DND-41 (cell line): ENCODE results near the gene SCD5.

Experiments
- ATAC-seq: fragments of 200-7000 bp; cut with Tn5 transposase; 3 replicates; pipeline ENCODE4 v1.9.1; 2021; ENCODE audit warnings: low read depth; ENCODE audit not compliant: insufficient read depth
- DNase-seq: peaks from one replicate; pipeline ENCODE4 v3.0.0-alpha.2; 2020
- H2AFZ ChIP-seq: 2 replicates; pipeline ENCODE4 v1.6.0; 2012; ENCODE audit warnings: low read depth, low read length
- H3K27ac ChIP-seq: 2 replicates; pipeline ENCODE4 v1.5.1; 2012; ENCODE audit warnings: low read length, inconsistent platforms
- H3K27me3 ChIP-seq: fragments of 200-600 bp; sonication (generic); 2 replicates; pipeline ENCODE4 v1.6.0; 2012; ENCODE audit warnings: low read length, mild to moderate bottlenecking, inconsistent platforms; ENCODE audit not compliant: insufficient read depth, poor library complexity
- H3K36me3 ChIP-seq: 2 replicates; pipeline ENCODE4 v1.5.1; 2012; ENCODE audit warnings: low read length, inconsistent platforms; ENCODE audit not compliant: insufficient read depth
- H3K4me1 ChIP-seq: 2 replicates; pipeline ENCODE4 v1.5.1; 2012; ENCODE audit warnings: mild to moderate bottlenecking, low read length; ENCODE audit not compliant: insufficient read depth
- H3K4me2 ChIP-seq: 2 replicates; pipeline ENCODE4 v1.6.0; 2012; ENCODE audit warnings: mild to moderate bottlenecking, moderate library complexity, low read length, inconsistent platforms; ENCODE audit not compliant: insufficient read depth
- H3K4me3 ChIP-seq, 2 experiments: fragments of 200-600 bp in 1 of 2; shearing (Covaris generic) in 1 of 2; 2 replicates each; pipeline ENCODE4 v1.5.1; 2012 to 2016; ENCODE audit warnings: inconsistent platforms in 2 of 2, low read length in 2 of 2, mild to moderate bottlenecking in 2 of 2, low read depth in 1 of 2, moderate library complexity in 1 of 2
- H3K79me2 ChIP-seq: 2 replicates; pipeline ENCODE4 v1.6.0; 2012; ENCODE audit warnings: low read length, inconsistent platforms; ENCODE audit not compliant: insufficient read depth
- H3K9ac ChIP-seq: 2 replicates; pipeline ENCODE4 v1.6.0; 2012; ENCODE audit warnings: low read depth, mild to moderate bottlenecking, inconsistent platforms, low read length, moderate library complexity
- H3K9me3 ChIP-seq: 2 replicates; pipeline ENCODE4 v1.5.1; 2012; ENCODE audit warnings: low read length, moderate library complexity, mild to moderate bottlenecking, inconsistent platforms; ENCODE audit not compliant: insufficient read depth, severe bottlenecking
- H4K20me1 ChIP-seq: 2 replicates; pipeline ENCODE4 v1.6.0; 2012; ENCODE audit warnings: low read length; ENCODE audit not compliant: insufficient read depth
- CTCF ChIP-seq: IDR thresholded peaks from 2 replicates; pipeline ENCODE4 v1.5.1; 2012; ENCODE audit warnings: borderline replicate concordance, low read length, moderate library complexity, mild to moderate bottlenecking; ENCODE audit not compliant: poor library complexity, severe bottlenecking; ENCODE audit errors: extremely low read depth
- EZH2 ChIP-seq: IDR thresholded peaks from 3 replicates; pipeline ENCODE4 v1.6.1; 2012; ENCODE audit warnings: borderline replicate concordance, low read depth, mild to moderate bottlenecking, moderate library complexity, low read length, inconsistent platforms; ENCODE audit not compliant: severe bottlenecking

Gene SCD5

GRCh38 chr4:82733636-82734035, 65.0 kb downstream of the SCD5 start:
- H2AFZ ChIP-seq, result no peak overlapping the region
- no peak overlapping the region for H3K4me3 ChIP-seq
- DNase-seq (no peak), ATAC-seq (no peak)
- H3K36me3 ChIP-seq, result no peaks in the 10 kb centered on the region
- no peaks in the 10 kb centered on the region for H3K4me1 ChIP-seq
- H3K27me3 ChIP-seq, result no peaks in the 10 kb centered on the region
- TF ChIP-seq EZH2 (no peak), CTCF (no peak)
- H3K79me2 ChIP-seq, result peaks cover 14% of the 10 kb centered on the region; the same call in 1 of the 2 replicates
- no peak overlapping the region for H3K4me2 ChIP-seq
- H3K27ac ChIP-seq, result no peak overlapping the region
- no peaks in the 10 kb centered on the region for H3K9me3 ChIP-seq
- H3K9ac ChIP-seq, result no peak overlapping the region
- H4K20me1 ChIP-seq, result peaks cover 7% of the 10 kb centered on the region; the same call in 1 of the 2 replicates

GRCh38 chr4:82728301-82728700, 70.3 kb downstream of the SCD5 start:
- no peaks in the 10 kb centered on the region for H3K4me1 ChIP-seq
- H3K9ac ChIP-seq, result no peak overlapping the region
- H3K27me3 ChIP-seq, result no peaks in the 10 kb centered on the region
- peaks cover 7% of the 10 kb centered on the region; the same call in 1 of the 2 replicates for H4K20me1 ChIP-seq
- no peak overlapping the region for H3K4me3 ChIP-seq
- peaks cover 6% of the 10 kb centered on the region; the same call in 1 of the 2 replicates for H3K79me2 ChIP-seq
- H2AFZ ChIP-seq, result no peak overlapping the region
- no peak overlapping the region for H3K4me2 ChIP-seq
- DNase-seq (no peak), ATAC-seq (no peak)
- no peaks in the 10 kb centered on the region for H3K36me3 ChIP-seq
- TF ChIP-seq CTCF (no peak), EZH2 (no peak)
- no peak overlapping the region for H3K27ac ChIP-seq
- no peaks in the 10 kb centered on the region for H3K9me3 ChIP-seq

- Histone ChIP-seq H3K79me2 (peaks cover 3% of the 10 kb centered on the region; the same call in 1 of the 2 replicates), H3K4me1 (no peaks in the 10 kb centered on the region), H3K9me3 (no peaks in the 10 kb centered on the region), H3K4me2 (no peak overlapping the region), H2AFZ (no peak overlapping the region), H3K4me3 (no peak overlapping the region), H3K9ac (no peak overlapping the region), H3K36me3 (no peaks in the 10 kb centered on the region), H3K27me3 (no peaks in the 10 kb centered on the region), H4K20me1 (no peaks in the 10 kb centered on the region), H3K27ac (no peak overlapping the region)
- ATAC-seq, result no peak
- TF ChIP-seq EZH2, result no peak
- no peak for TF ChIP-seq CTCF
- DNase-seq, result no peak
These were observed 72.0 kb downstream of the SCD5 start for GRCh38 chr4:82726596-82726995.
